Erythroblast (primary cell): ENCODE results near the gene C20orf204.

ENCODE experiments used
- GATA1 ChIP-seq: IDR thresholded peaks from 2 replicates; pipeline ENCODE4 v1.6.1; 2011; ENCODE audit warnings: low read depth, mild to moderate bottlenecking, control low read depth, low read length, moderate library complexity
- POLR2A ChIP-seq: IDR thresholded peaks from 2 replicates; pipeline ENCODE4 v1.6.1; 2011; ENCODE audit warnings: mild to moderate bottlenecking, low read length

- TF ChIP-seq POLR2A (no peak), GATA1 (no peak)
These were observed 31.8 kb downstream of the C20orf204 start for GRCh38 chr20:64067733-64068307.
